ENCODE results near the gene ADAMTS4.

ADAMTS4 gene

GRCh38 chr1:161191971-161192370, 6.9 kb downstream of the ADAMTS4 start:
- Histone ChIP-seq H3K4me3 (no peak overlapping the region), H3K36me3 (peaks cover 0 to 13% (median 7%) of the 10 kb centered on the region in 3 donors), H3K4me1 (peaks cover 0 to 6% (median 0%) of the 10 kb centered on the region in 4 donors), H3K9me3 (no peaks in the 10 kb centered on the region), H3K27ac (no peak overlapping the region), H3K27me3 (peaks cover 0 to 14% of the 10 kb centered on the region in 2 donors)
- TF ChIP-seq CTCF (IDR thresholded peaks at IDR 0.05) = no peak
- peak in 1 of 2 donors; percentile 43 for DNase-seq
- intact Hi-C loops (cut with DNase I; ENCODE audit: low total_unique reads) = no loop called here

GRCh38 chr1:161190962-161191521, 7.8 kb downstream of the ADAMTS4 start:
- Histone ChIP-seq H3K9me3 (no peaks in the 10 kb centered on the region), H3K36me3 (peaks cover 0 to 13% (median 7%) of the 10 kb centered on the region in 3 donors), H3K4me3 (no peak overlapping the region), H3K27me3 (peaks cover 0 to 5% of the 10 kb centered on the region in 2 donors), H3K4me1 (peaks cover 0 to 3% (median 0%) of the 10 kb centered on the region in 4 donors), H3K27ac (no peak overlapping the region)
- intact Hi-C loops (cut with DNase I; ENCODE audit: low total_unique reads) = no loop called here
- DNase-seq = peak in 1 of 2 donors; percentile 65
- TF ChIP-seq CTCF (IDR thresholded peaks at IDR 0.05) = no peak

- DNase-seq = peak in 1 of 2 donors; percentile 15
- Histone ChIP-seq H3K27ac (no peak overlapping the region), H3K27me3 (no peaks in the 10 kb centered on the region), H3K4me3 (no peak overlapping the region), H3K36me3 (peaks cover 0 to 13% (median 7%) of the 10 kb centered on the region in 3 donors), H3K9me3 (no peaks in the 10 kb centered on the region), H3K4me1 (peaks cover 0 to 13% (median 6%) of the 10 kb centered on the region in 4 donors)
- intact Hi-C loops (cut with DNase I; ENCODE audit: low total_unique reads) = no loop called here
- TF ChIP-seq CTCF (IDR thresholded peaks at IDR 0.05) = no peak
These were observed 9.8 kb downstream of the ADAMTS4 start for GRCh38 chr1:161189036-161189435.

GRCh38 chr1:161188381-161188780, 10.5 kb downstream of the ADAMTS4 start:
- intact Hi-C loops (cut with DNase I; ENCODE audit: low total_unique reads) = no loop called here
- Histone ChIP-seq H3K27me3 (no peaks in the 10 kb centered on the region), H3K4me3 (no peak overlapping the region), H3K36me3 (peaks cover 0 to 13% (median 7%) of the 10 kb centered on the region in 3 donors), H3K9me3 (no peaks in the 10 kb centered on the region), H3K4me1 (peaks cover 0 to 13% (median 6%) of the 10 kb centered on the region in 4 donors), H3K27ac (no peak overlapping the region)
- no peak for TF ChIP-seq CTCF (IDR thresholded peaks at IDR 0.05)
- peak in 1 of 2 donors; percentile 4 for DNase-seq

GRCh38 chr1:161187311-161187710, 11.5 kb downstream of the ADAMTS4 start:
- Histone ChIP-seq H3K4me3 (no peak overlapping the region), H3K27me3 (no peaks in the 10 kb centered on the region), H3K36me3 (peaks cover 0 to 13% (median 7%) of the 10 kb centered on the region in 3 donors), H3K9me3 (no peaks in the 10 kb centered on the region), H3K27ac (no peak overlapping the region), H3K4me1 (peaks cover 0 to 13% (median 6%) of the 10 kb centered on the region in 4 donors)
- DNase-seq = peak in 1 of 2 donors; percentile 53
- no peak for TF ChIP-seq CTCF (IDR thresholded peaks at IDR 0.05)
- intact Hi-C loops (cut with DNase I; ENCODE audit: low total_unique reads) = no loop called here

All from tibial artery (tissue), 4 donors.